COLO829 (cell line): ENCODE data around the gene SLC2A4RG.
"Not testable (repeated sequence)": the region's sequence is repeated elsewhere in the genome, so short reads cannot be mapped to it uniquely, and the experiment has no call there.

ENCODE experiments used
- DNase-seq: peaks from one replicate; pipeline ENCODE4 v3.0.0; 2012; ENCODE audit warnings: low spot score

The SLC2A4RG gene

DNA sequence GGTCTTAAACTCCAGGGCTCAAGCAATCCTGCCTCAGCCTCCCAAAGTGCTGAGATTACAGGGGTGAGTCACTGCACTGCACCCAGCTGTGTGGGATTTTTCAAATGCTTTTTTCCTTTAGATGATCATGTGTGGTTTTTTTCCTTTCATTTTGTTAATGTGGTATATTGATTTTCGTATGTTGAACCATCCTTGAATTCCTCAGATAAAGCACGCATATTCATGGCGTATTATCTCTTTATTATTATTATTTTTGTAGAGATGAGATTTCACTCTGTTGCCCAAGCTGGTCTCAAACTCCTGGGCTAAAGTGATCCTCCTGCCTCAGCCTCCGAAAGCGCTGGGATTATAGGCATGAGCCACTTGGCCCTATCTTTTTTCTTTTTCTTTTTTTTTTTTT lies 24.7 kb upstream of the SLC2A4RG start:
- no peak for DNase-seq

GRCh38 chr20:63718996-63719395 lies 20.6 kb upstream of the SLC2A4RG start:
- no peak for DNase-seq

DNA sequence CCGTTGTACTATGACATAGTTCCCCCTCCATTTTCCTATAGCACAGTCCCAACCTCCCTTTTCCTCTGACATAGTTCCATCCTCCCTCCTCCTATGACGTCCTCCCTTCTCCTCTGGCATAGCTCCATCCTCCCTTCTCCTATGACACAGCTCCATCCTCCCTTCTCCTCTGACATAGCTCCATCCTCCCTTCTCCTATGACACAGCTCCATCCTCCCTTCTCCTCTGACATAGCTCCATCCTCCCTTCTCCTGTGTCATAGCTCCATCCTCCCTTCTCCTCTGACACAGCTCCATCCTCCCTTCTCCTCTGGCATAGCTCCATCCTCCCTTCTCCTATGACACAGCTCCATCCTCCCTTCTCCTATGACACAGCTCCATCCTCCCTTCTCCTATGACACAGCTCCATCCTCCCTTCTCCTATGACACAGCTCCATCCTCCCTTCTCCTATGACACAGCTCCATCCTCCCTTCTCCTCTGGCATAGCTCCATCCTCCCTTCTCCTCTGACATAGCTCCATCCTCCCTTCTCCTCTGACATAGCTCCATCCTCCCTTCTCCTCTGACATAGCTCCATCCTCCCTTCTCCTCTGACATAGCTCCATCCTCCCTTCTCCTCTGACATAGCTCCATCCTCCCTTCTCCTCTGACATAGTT lies 16.5 kb upstream of the SLC2A4RG start:
- not testable (repeated sequence) for DNase-seq

GRCh38 chr20:63730189-63730733 lies 9.3 kb upstream of the SLC2A4RG start:
- DNase-seq, result not testable (repeated sequence)

DNA sequence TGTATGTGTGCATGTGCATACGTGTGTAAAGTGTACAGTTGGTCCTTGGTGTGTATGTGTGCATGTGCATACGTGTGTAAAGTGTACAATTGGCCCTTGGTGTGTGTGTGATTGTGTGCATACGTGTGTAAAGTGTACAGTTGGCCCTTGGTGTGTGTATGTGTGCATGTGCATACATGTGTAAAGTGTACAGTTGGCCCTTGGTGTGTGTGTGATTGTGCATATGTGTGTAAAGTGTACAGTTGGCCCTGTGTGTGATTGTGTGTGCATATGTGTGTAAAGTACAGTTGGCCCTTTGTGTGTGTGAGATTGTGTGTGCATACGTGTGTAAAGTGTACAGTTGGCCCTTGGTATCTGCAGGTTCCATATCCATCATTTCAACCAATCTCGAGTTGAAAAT lies 8.2 kb upstream of the SLC2A4RG start:
- DNase-seq, result no peak

GRCh38 chr20:63732118-63733095 lies 7.2 kb upstream of the SLC2A4RG start:
- DNase-seq, result no peak

DNA sequence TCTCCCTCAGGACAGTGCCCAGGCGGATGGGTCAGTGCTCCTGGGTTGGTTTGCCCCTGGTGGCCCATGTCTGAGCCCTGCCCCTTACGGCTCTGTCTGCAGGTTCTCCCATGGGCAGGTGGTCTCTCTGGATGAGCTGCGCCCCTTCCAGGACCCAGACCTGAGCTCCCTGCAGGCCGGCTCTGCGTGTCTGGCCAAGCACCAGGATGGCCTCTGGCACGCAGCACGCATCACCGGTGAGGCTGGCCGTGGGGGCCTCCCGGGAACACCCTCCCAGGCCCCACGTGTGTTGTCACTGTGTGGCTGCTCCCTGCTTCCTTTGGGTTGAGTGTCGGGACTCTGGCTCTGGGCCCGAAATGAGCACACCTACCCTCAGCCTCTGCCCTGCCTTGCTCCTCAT lies 6.5 kb upstream of the SLC2A4RG start:
- DNase-seq, result no peak

DNA sequence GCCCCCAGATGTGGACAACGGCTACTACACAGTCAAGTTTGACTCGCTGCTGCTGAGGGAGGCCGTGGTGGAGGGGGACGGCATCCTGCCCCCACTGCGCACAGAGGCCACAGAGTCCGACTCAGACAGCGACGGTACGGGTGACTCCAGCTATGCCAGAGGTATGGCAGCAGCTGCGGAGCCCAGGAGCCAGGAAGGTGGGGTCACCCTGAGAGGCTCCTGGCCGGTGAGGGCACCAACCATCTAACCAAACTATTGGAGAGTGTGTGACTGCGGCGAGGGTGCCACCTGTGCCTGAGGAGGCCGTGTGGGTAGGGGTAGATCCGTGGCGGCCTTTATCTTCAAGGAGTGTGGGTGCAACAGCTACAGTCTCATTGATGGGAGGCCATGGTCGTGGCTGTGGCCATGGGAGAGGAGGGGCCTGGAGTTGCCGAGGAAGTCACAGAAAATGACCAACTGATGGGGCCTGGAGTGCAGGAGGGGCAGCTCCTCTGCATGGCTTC lies 5.9 kb upstream of the SLC2A4RG start:
- DNase-seq, result no peak

DNA sequence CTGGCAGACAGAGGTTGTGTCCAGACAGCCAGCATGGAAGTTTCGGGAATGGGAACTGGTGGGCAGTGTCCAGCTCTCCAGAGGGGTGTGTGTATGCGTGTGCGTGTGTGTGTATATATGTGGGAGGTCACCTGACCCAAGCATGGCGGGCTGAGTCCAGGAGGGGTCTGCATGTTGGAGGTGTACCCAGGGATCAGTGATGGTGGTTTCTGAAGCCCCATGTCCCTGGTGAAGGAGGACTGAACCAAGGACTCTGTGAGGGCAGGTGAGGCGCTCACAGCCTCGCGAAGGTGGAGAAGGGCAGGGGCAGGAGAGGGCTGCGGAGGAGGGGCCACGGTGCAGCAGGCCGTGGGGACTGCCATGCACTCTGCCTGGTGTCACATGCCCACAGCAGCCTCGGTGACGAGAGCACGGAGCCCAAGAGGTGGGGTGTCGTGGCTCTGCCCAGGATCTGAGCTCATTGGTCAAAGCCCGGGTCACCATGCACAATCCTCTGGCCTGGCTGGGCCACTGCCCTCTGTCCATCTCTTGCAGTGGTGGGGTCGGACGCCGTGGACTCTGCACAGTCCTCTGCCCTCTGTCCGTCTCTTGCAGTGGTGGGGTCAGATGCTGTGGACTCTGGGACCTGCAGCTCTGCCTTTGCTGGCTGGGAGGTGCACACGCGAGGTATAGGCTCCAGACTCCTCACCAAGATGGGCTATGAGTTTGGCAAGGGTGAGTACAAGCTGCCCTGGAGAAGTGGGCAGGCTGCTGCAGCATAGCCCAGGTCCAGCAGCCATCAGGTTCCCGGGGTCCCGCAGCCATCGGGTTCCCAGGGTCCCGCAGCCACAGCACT lies 5.2 kb upstream of the SLC2A4RG start:
- DNase-seq, result no peak

DNA sequence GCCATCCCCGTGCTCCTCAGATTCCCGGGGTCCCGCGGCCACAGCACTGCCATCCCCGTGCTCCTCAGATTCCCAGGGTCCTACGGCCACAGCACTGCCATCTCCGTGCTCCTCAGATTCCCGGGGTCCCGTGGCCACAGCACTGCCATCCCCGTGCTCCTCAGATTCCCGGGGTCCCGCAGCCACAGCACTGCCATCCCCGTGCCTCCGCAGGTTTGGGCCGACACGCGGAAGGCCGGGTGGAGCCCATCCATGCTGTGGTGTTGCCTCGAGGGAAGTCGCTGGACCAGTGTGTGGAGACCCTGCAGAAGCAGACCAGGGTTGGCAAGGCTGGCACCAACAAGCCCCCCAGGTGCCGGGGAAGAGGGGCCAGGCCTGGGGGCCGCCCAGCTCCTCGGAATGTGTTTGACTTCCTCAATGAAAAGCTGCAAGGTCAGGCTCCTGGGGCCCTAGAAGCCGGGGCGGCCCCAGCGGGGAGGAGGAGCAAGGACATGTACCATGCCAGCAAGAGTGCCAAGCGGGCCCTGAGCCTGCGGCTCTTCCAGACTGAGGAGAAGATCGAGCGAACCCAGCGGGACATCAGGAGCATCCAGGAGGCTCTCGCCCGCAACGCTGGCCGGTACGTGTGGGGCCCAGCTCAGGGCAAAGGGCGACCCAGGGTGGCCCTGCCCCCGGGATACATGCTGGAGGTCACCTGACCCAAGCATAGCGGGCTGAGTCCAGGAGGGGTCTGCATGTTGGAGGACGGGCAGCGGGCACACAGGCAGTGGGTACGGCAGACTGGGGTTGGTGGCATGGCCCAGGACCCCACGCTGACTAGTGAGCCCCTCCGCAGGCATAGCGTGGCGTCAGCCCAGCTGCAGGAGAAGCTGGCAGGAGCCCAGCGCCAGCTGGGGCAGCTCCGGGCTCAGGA lies 4.4 kb upstream of the SLC2A4RG start:
- no peak for DNase-seq

GRCh38 chr20:63735859-63736718 lies 3.5 kb upstream of the SLC2A4RG start, which contains the start of gene LIME1:
Gene LIME1, plus strand, starts transcription at chr20:63736664. Its CDS starts 886 bp downstream, at chr20:63737550.
- no peak for DNase-seq

DNA sequence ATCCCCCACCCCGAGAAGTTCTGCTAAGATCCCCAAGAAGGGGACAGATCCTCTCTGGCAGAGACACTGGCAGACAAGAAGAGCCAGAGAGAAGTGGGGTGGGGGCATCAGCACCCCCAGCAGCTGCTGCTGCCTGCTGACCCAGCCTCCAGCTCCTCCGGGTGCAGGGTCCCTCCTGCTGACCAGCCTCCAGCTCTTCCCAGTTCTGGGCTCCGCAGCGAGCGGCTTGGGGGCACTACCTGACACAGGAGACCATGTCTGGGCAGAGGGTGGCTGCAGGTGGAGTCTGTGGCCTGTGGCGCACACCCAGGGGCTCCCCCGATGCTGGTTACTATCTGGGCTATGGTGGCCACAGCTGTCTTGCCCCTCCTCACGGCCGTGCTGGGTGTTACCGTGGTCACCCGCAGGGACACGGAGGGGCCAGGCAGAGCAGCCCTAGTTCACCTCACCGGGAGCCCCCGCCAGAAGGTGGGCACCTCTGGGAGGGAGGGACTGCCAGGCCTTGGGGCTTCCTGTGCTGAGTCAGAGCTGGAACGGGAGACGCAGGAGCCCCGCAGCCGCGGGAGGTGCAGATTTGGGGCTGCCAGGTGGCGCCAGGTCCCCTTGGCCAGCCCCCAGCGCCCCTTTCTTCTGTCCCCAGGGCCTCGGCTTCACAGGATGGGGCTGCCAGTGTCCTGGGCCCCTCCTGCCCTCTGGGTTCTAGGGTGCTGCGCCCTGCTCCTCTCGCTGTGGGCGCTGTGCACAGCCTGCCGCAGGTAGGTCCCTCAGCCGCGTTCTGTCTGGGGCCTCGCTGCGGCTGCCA lies 2.5 kb upstream of the SLC2A4RG start:
- no peak for DNase-seq

DNA sequence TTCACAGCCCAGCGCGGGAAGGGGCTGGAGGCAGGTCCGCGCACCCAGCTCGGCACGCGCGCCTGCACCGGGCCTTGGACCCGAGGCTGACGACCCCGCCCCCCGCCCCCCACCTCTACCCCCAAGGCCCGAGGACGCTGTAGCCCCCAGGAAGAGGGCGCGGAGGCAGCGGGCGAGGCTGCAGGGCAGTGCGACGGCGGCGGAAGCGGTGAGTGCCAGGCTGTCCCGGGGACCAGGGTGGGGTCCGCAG lies 2.0 kb upstream of the SLC2A4RG start:
- no peak for DNase-seq

DNA sequence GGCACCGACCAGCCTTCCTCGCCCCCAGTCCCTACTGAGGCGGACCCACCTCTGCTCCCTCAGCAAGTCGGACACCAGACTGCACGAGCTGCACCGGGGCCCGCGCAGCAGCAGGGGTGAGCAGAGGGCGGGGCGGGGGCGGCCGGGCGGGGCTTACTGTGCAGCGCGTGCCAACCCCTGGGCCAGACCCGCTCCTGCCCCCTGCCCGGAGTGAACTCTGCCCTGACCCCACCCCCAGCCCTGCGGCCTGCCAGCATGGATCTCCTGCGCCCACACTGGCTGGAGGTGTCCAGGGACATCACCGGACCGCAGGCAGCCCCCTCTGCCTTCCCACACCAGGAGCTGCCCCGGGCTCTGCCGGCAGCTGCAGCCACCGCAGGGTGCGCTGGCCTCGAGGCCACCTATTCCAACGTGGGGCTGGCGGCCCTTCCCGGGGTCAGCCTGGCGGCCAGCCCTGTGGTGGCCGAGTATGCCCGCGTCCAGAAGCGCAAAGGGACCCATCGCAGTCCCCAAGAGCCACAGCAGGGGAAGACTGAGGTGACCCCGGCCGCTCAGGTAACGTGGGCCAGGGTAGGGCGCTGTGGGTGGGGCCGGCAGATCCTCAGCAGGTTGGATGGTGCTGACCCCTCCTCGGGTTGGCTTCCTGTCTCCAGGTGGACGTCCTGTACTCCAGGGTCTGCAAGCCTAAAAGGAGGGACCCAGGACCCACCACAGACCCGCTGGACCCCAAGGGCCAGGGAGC lies 1.5 kb upstream of the SLC2A4RG start:
- DNase-seq, result no peak

GRCh38 chr20:63738687-63739129 lies 868 bp upstream of the SLC2A4RG start:
- DNase-seq, result no peak

DNA sequence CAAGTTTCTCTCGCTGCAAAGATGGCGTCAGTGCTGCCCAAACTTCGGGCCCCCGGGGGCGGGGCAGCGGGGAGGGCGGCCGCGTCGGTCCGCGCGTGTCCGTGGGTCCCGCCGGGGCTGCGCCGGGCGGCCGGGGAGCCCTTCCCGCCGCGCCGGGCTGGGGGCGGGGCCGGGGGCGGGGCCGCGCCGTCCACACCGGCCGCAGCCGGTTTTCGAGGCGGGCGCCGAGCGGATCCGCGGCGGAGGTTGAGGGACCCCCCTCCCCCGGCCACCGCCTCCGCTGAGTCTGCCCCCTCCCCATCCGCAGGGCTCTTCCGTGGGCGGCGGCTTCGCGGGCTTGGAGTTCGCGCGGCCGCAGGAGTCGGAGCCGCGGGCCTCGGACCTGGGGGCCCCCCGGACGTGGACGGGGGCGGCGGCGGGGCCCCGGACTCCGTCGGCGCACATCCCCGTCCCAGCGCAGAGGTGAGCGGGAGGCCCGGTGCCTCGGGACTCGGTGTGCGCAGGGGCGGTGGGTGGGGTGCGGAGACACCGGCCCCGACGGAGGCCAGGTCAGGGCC lies 572 bp downstream of the SLC2A4RG start:
- no peak for DNase-seq

GRCh38 chr20:63740627-63741353 lies 1.2 kb downstream of the SLC2A4RG start:
- DNase-seq, result peak; percentile 85

- no peak for DNase-seq
Measured at GRCh38 chr20:63741354-63741675, 1.7 kb downstream of the SLC2A4RG start.
